NCI-H2171 treated with DMSO at 0.1 percent for 48 hours (cell line): ENCODE data around the gene HNRNPDL.
A peak's percentile ranks its signal among the peaks of the same experiment; 100 is the strongest.
"Not testable (repeated sequence)": the region's sequence is repeated elsewhere in the genome, so short reads cannot be mapped to it uniquely, and the experiment has no call there.

ENCODE experiments used
- DNase-seq: peaks from one replicate; lab custom pipeline; 2025; lab: John Stamatoyannopoulos, UW

The HNRNPDL gene

GRCh38 chr4:82430193-82430963, at the start of gene HNRNPDL, which contains the start of gene ENOPH1:
Gene HNRNPDL, minus strand, starts transcription at chr4:82430462. Its CDS starts 772 bp downstream, at chr4:82429690.
Gene ENOPH1, plus strand, starts transcription at chr4:82430590. Its CDS starts 240 bp downstream, at chr4:82430830.
- peak; percentile 88 for DNase-seq

GRCh38 chr4:82479562-82479961, 49.3 kb upstream of the HNRNPDL start:
- no peak for DNase-seq

GRCh38 chr4:82477469-82477868, 47.2 kb upstream of the HNRNPDL start:
- not testable (repeated sequence) for DNase-seq

- not testable (repeated sequence) for DNase-seq
Observed at GRCh38 chr4:82475931-82476330, 45.7 kb upstream of the HNRNPDL start.

- DNase-seq, result no peak
Observed at GRCh38 chr4:82473621-82474164, 43.4 kb upstream of the HNRNPDL start.

GRCh38 chr4:82473080-82473479, 42.8 kb upstream of the HNRNPDL start:
- DNase-seq, result not testable (repeated sequence)

- no peak for DNase-seq
Observed at GRCh38 chr4:82469791-82470345, 39.6 kb upstream of the HNRNPDL start.

GRCh38 chr4:82467471-82467870, 37.2 kb upstream of the HNRNPDL start:
- no peak for DNase-seq

GRCh38 chr4:82463221-82463620, 33.0 kb upstream of the HNRNPDL start:
- DNase-seq, result no peak

- DNase-seq, result peak; percentile 71
Observed at GRCh38 chr4:82462415-82462831, 32.2 kb upstream of the HNRNPDL start.

GRCh38 chr4:82461710-82462109, 31.4 kb upstream of the HNRNPDL start:
- DNase-seq, result no peak

- DNase-seq, result no peak
Observed at GRCh38 chr4:82458729-82459128, 28.5 kb upstream of the HNRNPDL start.

- no peak for DNase-seq
Observed at GRCh38 chr4:82457266-82457665, 27.0 kb upstream of the HNRNPDL start.

- no peak for DNase-seq
Observed at GRCh38 chr4:82452026-82452425, 21.8 kb upstream of the HNRNPDL start.

GRCh38 chr4:82450966-82451755, 20.9 kb upstream of the HNRNPDL start:
- no peak for DNase-seq

GRCh38 chr4:82447886-82448285, 17.6 kb upstream of the HNRNPDL start:
- no peak for DNase-seq

- no peak for DNase-seq
Observed at GRCh38 chr4:82439088-82439487, 8.8 kb upstream of the HNRNPDL start.

- peak; percentile 27 for DNase-seq
Observed at GRCh38 chr4:82437285-82438005, 7.2 kb upstream of the HNRNPDL start.

GRCh38 chr4:82436780-82437179, 6.5 kb upstream of the HNRNPDL start:
- DNase-seq, result no peak

GRCh38 chr4:82436130-82436529, 5.9 kb upstream of the HNRNPDL start:
- no peak for DNase-seq

- DNase-seq, result no peak
Observed at GRCh38 chr4:82434949-82435348, 4.7 kb upstream of the HNRNPDL start.

- DNase-seq, result no peak
Observed at GRCh38 chr4:82433791-82434190, 3.5 kb upstream of the HNRNPDL start.
